IMR-90 (cell line): ENCODE data around the gene ALCAM. TPM values are rescaled to one million over a fixed set of nuclear protein-coding genes. Genes with fewer than 3 reads are reported as not detected.

Source experiments
- ATAC-seq: fragments of 200-7000 bp; cut with Tn5 transposase; 2 replicates; pipeline ENCODE4 v1.9.1; 2020; ENCODE audit warnings: low read depth, mild to moderate bottlenecking, moderate library complexity
- BruUV-seq: library from RNA; stranded (reverse); fragments of 400-500 nt; replicated peaks from 2 replicates; lab custom pipeline; 2021; lab: Mats Ljungman, UMichigan
- CTCF ChIA-PET: fragments of 300-600 bp; formaldehyde crosslinking; extraction: SDS; loops from one replicate; lab custom pipeline; 2021; ENCODE audit warnings: antibody characterized with exemption; lab: Yijun Ruan, JAX
- POLR2A ChIA-PET: fragments of 300-600 bp; sonication (Branson Sonifier 250); formaldehyde crosslinking; loops from one replicate; lab custom pipeline; 2022; ENCODE audit warnings: antibody characterized with exemption; ENCODE audit not compliant: unreplicated experiment; lab: Charles Lee
- DNase-seq: peaks from one replicate; pipeline ENCODE4 v3.0.0; 2013
- H2AFZ ChIP-seq: replicated peaks from 2 replicates; pipeline ENCODE3; 2013; ENCODE audit warnings: low read length, mild to moderate bottlenecking; ENCODE audit not compliant: poor library complexity
- H2AK5ac ChIP-seq: 2 replicates; pipeline ENCODE4 v1.6.1; 2013; ENCODE audit warnings: low read depth, low read length, inconsistent platforms
- H2AK9ac ChIP-seq: replicated peaks from 2 replicates; pipeline ENCODE3; 2013; ENCODE audit warnings: mild to moderate bottlenecking, low read depth, low read length, moderate library complexity; ENCODE audit not compliant: poor library complexity
- H2BK120ac ChIP-seq: 2 replicates; pipeline ENCODE4 v1.6.1; 2013; ENCODE audit warnings: low read depth, low read length, inconsistent platforms
- H2BK15ac ChIP-seq: 3 replicates; pipeline ENCODE4 v1.6.1; 2013; ENCODE audit warnings: low read depth, low read length, inconsistent platforms
- H2BK20ac ChIP-seq: 2 replicates; pipeline ENCODE4 v1.6.1; 2013; ENCODE audit warnings: low read depth, mild to moderate bottlenecking, inconsistent platforms, low read length, moderate library complexity
- H2BK5ac ChIP-seq: 2 replicates; pipeline ENCODE4 v1.6.1; 2013; ENCODE audit warnings: mild to moderate bottlenecking, low read depth, low read length, inconsistent platforms; ENCODE audit not compliant: poor library complexity, severe bottlenecking
- H3K14ac ChIP-seq: replicated peaks from 2 replicates; pipeline ENCODE4 v1.6.1; 2013; ENCODE audit warnings: low read depth, low read length, inconsistent platforms
- H3K18ac ChIP-seq: 2 replicates; pipeline ENCODE4 v1.6.1; 2013; ENCODE audit warnings: low read depth, low read length, control low read depth
- H3K23ac ChIP-seq: 2 replicates; pipeline ENCODE4 v1.6.1; 2013; ENCODE audit warnings: low read depth, low read length, inconsistent platforms
- H3K27ac ChIP-seq: 2 replicates; pipeline ENCODE4 v1.5.1; 2013; ENCODE audit warnings: mild to moderate bottlenecking, control low read depth, low read length; ENCODE audit not compliant: insufficient read depth
- H3K27me3 ChIP-seq: 2 replicates; pipeline ENCODE4 v1.6.1; 2013; ENCODE audit warnings: low read length; ENCODE audit not compliant: control insufficient read depth, insufficient read depth
- H3K36me3 ChIP-seq: 2 replicates; pipeline ENCODE4 v1.6.1; 2013; ENCODE audit warnings: low read length, mixed read lengths; ENCODE audit not compliant: control insufficient read depth, insufficient read depth
- H3K4ac ChIP-seq: 2 replicates; pipeline ENCODE4 v1.6.1; 2013; ENCODE audit warnings: low read depth, low read length, inconsistent platforms
- H3K4me1 ChIP-seq: 2 replicates; pipeline ENCODE4 v1.6.1; 2013; ENCODE audit warnings: low read length, mixed read lengths; ENCODE audit not compliant: control insufficient read depth, insufficient read depth
- H3K4me2 ChIP-seq: 2 replicates; pipeline ENCODE4 v1.6.1; 2013; ENCODE audit warnings: low read depth, mild to moderate bottlenecking, control low read depth, low read length, moderate library complexity
- H3K4me3 ChIP-seq: 2 replicates; pipeline ENCODE4 v1.5.1; 2013; ENCODE audit warnings: low read depth, mild to moderate bottlenecking, control low read depth, low read length, moderate library complexity; ENCODE audit not compliant: insufficient read depth
- H3K56ac ChIP-seq: 2 replicates; pipeline ENCODE4 v1.6.1; 2013; ENCODE audit warnings: low read length, inconsistent platforms; ENCODE audit not compliant: insufficient read depth; ENCODE audit errors: extremely low read depth
- H3K79me1 ChIP-seq, 2 experiments: 2 replicates each; pipeline ENCODE4 v1.6.1; 2013; ENCODE audit warnings: low read length in 2 of 2, inconsistent platforms in 1 of 2, low read depth in 1 of 2
- H3K9ac ChIP-seq: 2 replicates; pipeline ENCODE4 v1.6.1; 2013; ENCODE audit warnings: low read depth, low read length, control low read depth
- H3K9me1 ChIP-seq: 2 replicates; pipeline ENCODE4 v1.6.1; 2013; ENCODE audit warnings: low read length, inconsistent platforms; ENCODE audit not compliant: insufficient read depth
- H3K9me3 ChIP-seq: 2 replicates; pipeline ENCODE4 v1.6.1; 2013; ENCODE audit warnings: low read length; ENCODE audit not compliant: control insufficient read depth, insufficient read depth
- H4K20me1 ChIP-seq: 2 replicates; pipeline ENCODE4 v1.6.1; 2013; ENCODE audit warnings: low read length, inconsistent platforms; ENCODE audit not compliant: insufficient read depth
- H4K5ac ChIP-seq: 2 replicates; pipeline ENCODE4 v1.6.1; 2013; ENCODE audit warnings: mild to moderate bottlenecking, low read depth, low read length, control low read depth
- H4K8ac ChIP-seq, 2 experiments: 2 replicates each; pipeline ENCODE4 v1.6.1; 2013; ENCODE audit warnings: low read depth in 2 of 2, low read length in 2 of 2, control low read depth in 1 of 2, inconsistent platforms in 1 of 2
- H4K91ac ChIP-seq: 2 replicates; pipeline ENCODE4 v1.6.1; 2013; ENCODE audit warnings: low read depth, low read length, inconsistent platforms; ENCODE audit not compliant: insufficient read depth
- FOS ChIP-seq: fragments of 150-350 bp; IDR thresholded peaks from 2 replicates; pipeline ENCODE4 v1.6.1; 2016; ENCODE audit warnings: low read depth, low read length
- MAFK ChIP-seq: IDR thresholded peaks from 2 replicates; pipeline ENCODE4 v1.6.1; 2012; ENCODE audit warnings: low read depth, low read length, improper control_type of control experiment
- MXI1 ChIP-seq: IDR thresholded peaks from 2 replicates; pipeline ENCODE4 v1.6.1; 2012; ENCODE audit warnings: low read depth, mild to moderate bottlenecking, low read length, moderate library complexity, borderline replicate concordance
- NFE2L2 ChIP-seq: fragments of 150-350 bp; IDR thresholded peaks from 2 replicates; pipeline ENCODE4 v1.6.1; 2016; ENCODE audit warnings: low read depth, mild to moderate bottlenecking, low read length
- POLR2A ChIP-seq: IDR thresholded peaks from 2 replicates; pipeline ENCODE4 v1.6.1; 2012; ENCODE audit warnings: mild to moderate bottlenecking, low read depth, low read length
- RCOR1 ChIP-seq: IDR thresholded peaks from 2 replicates; pipeline ENCODE4 v1.6.1; 2012; ENCODE audit warnings: mild to moderate bottlenecking, low read length, improper control_type of control experiment; ENCODE audit not compliant: insufficient replicate concordance
- RFX5 ChIP-seq: IDR thresholded peaks from 2 replicates; pipeline ENCODE4 v1.8.0; 2012; ENCODE audit warnings: low read depth, mild to moderate bottlenecking, low read length, moderate library complexity
- SMC3 ChIP-seq: fragments of 150-350 bp; IDR thresholded peaks from 2 replicates; pipeline ENCODE4 v1.6.1; 2016; ENCODE audit warnings: low read depth, mild to moderate bottlenecking, antibody characterized with exemption, low read length, moderate library complexity
- WGBS, 2 experiments: methylation state at CpG; one replicate each; pipeline versions ENCODE4 v1.1.5 to v1.1.7; 2013; ENCODE audit warnings: missing lambda C conversion rate in 2 of 2; ENCODE audit not compliant: insufficient read length in 1 of 2; ENCODE audit errors: extremely low coverage in 2 of 2; 5-methylcytosine and 5-hydroxymethylcytosine counted together
- dilution Hi-C: fragments of 300-500 bp; cut with HindIII; formaldehyde crosslinking; loops from one replicate; pipeline ENCODE4 v1.14.3; 2018; ENCODE audit warnings: low sequenced_read_pairs; ENCODE audit not compliant: unreplicated experiment
- in situ Hi-C: fragments of 300-500 bp; cut with MboI; formaldehyde crosslinking; loops from 3 replicates; pipeline ENCODE4 v1.14.3; 2019; ENCODE audit warnings: low sequenced_read_pairs, inconsistent platforms, mixed read lengths
- intact Hi-C: fragments of 100-400 bp; cut with micrococcal nuclease; formaldehyde crosslinking; loops from 2 replicates; pipeline ENCODE4 v1.10.0; 2022
- polyA plus RNA-seq, 3 experiments: library from polyadenylated mRNA; depleted of rRNA; stranded (reverse); fragments of >200 nt; gene quantifications; 2 replicates each; pipeline ENCODE4 v1.2.3, GENCODE V29; 2012; ENCODE audit warnings: low replicate concordance in 1 of 3
- total RNA-seq: library from RNA; depleted of rRNA; stranded (reverse); fragments of >200 nt; gene quantifications from 2 replicates; pipeline ENCODE4 v1.2.3, GENCODE V29; 2012
- TF ChIP-seq, protein P1 (sequence below): fragments of 150-350 bp; IDR thresholded peaks from 2 replicates; pipeline ENCODE4 v1.6.1; 2017; ENCODE audit warnings: mild to moderate bottlenecking, antibody characterized with exemption, low read length, low read depth
- TF ChIP-seq, protein P2 (sequence below): conservative IDR thresholded peaks from 2 replicates; pipeline ENCODE4 v1.5.1; 2012; ENCODE audit warnings: mild to moderate bottlenecking, low read depth, low read length, improper control_type of control experiment

Gene ALCAM
- total and polyA plus RNA-seq, 2 of the 4 experiments (the other 2 are of a cell fraction): 117 to 423 TPM

DNA sequence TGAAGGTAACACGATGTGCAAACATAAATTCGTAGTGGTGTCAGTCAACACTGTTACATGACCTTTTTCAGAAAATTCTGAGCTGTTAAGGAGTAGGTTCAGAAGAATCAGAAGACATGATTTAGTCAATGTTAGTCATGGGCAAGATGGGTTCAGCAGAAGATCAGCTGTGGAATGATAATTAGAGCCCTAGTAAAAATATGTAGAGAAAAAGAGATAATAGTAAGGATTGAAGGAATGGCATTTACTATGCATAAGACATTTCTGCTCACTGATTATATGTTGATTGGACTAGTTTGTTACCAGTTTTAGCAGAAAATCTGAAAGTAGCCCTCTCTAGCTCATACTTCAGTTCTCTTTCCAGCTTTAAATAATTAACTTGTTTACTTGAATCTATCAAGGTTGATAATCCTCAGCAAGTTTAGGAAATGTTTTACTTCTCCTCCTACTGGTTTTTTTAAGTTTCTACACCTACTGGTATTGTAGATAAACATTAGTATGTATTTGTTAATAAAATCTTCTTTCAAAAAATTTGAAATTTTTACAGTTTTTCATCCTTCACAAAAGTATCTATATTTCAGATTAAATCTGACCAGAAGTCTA lies 98.6 kb downstream of the ALCAM start:
- Histone ChIP-seq H3K56ac (no peak overlapping the region), H3K9me1 (peaks cover 2% of the 10 kb centered on the region; the same call in 1 of the 2 replicates), H4K8ac (peak overlapping the region in 1 of 2 experiments; percentile 21; a peak in 1 of 4 replicates), H4K5ac (peak overlapping the region; percentile 23; the same call in 1 of the 2 replicates), H3K79me1 (peaks cover 9 to 39% of the 10 kb centered on the region in 2 experiments), H3K23ac (peak overlapping the region; percentile 82; the same call in 1 of the 2 replicates), H2BK20ac (no peak overlapping the region), H2AFZ (no peak overlapping the region), H3K27me3 (no peaks in the 10 kb centered on the region), H3K4ac (no peak overlapping the region), H3K4me3 (no peak overlapping the region), H3K4me2 (peak overlapping the region; percentile 29; the same call in 1 of the 2 replicates), H2AK9ac (no peak overlapping the region), H3K27ac (no peak overlapping the region), H2BK120ac (no peak overlapping the region), H2BK15ac (no peak overlapping the region), H3K14ac (peak overlapping the region; percentile 46; the same call in 1 of the 2 replicates), H3K18ac (no peak overlapping the region), H4K20me1 (peaks cover 3% of the 10 kb centered on the region; the same call in 1 of the 2 replicates), H3K9me3 (no peaks in the 10 kb centered on the region), H3K9ac (no peak overlapping the region), H4K91ac (no peak overlapping the region), H3K36me3 (no peaks in the 10 kb centered on the region), H2AK5ac (no peak overlapping the region), H3K4me1 (peaks cover 4% of the 10 kb centered on the region; the same call in 1 of the 2 replicates), H2BK5ac (no peak overlapping the region)
- in situ Hi-C loops (no loop called here), intact Hi-C loops (no loop called here), dilution Hi-C loops (no loop called here)
- ATAC-seq (no peak; the same call in 1 of the 2 replicates), DNase-seq (no peak)
- 100% methylated on average over 1 of the region's 2 CpGs; no CpG with 5 or more reads in 1 of the 2 experiments for WGBS, 2 experiments
- CTCF ChIA-PET: interaction anchor here (0.9 to 1.3 kb wide), 3 partner anchors 12 to 16 kb away, joined by 3 to 5 read pairs (median 3); no protein-coding TSS in a partner anchor
- TF ChIP-seq RCOR1: no peak
- TF ChIP-seq NFE2L2: no peak
- no peak for TF ChIP-seq FOS
- TF ChIP-seq, protein P1, sequence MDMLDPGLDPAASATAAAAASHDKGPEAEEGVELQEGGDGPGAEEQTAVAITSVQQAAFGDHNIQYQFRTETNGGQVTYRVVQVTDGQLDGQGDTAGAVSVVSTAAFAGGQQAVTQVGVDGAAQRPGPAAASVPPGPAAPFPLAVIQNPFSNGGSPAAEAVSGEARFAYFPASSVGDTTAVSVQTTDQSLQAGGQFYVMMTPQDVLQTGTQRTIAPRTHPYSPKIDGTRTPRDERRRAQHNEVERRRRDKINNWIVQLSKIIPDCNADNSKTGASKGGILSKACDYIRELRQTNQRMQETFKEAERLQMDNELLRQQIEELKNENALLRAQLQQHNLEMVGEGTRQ: no peak
- no peak for TF ChIP-seq SMC3
- TF ChIP-seq POLR2A: no peak
- TF ChIP-seq, protein P2, sequence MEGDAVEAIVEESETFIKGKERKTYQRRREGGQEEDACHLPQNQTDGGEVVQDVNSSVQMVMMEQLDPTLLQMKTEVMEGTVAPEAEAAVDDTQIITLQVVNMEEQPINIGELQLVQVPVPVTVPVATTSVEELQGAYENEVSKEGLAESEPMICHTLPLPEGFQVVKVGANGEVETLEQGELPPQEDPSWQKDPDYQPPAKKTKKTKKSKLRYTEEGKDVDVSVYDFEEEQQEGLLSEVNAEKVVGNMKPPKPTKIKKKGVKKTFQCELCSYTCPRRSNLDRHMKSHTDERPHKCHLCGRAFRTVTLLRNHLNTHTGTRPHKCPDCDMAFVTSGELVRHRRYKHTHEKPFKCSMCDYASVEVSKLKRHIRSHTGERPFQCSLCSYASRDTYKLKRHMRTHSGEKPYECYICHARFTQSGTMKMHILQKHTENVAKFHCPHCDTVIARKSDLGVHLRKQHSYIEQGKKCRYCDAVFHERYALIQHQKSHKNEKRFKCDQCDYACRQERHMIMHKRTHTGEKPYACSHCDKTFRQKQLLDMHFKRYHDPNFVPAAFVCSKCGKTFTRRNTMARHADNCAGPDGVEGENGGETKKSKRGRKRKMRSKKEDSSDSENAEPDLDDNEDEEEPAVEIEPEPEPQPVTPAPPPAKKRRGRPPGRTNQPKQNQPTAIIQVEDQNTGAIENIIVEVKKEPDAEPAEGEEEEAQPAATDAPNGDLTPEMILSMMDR: no peak
- no peak for TF ChIP-seq MXI1
- no peak for TF ChIP-seq MAFK
- no peak for TF ChIP-seq RFX5
- POLR2A ChIA-PET: no interaction called here
- BruUV-seq: no TSS peak
